Activated T-helper 1 cell treated with anti-CD3 and anti-CD28 coated beads, Interleukin-2, amount 50 U/mL, for 16 hours (primary cell): Measurements from ENCODE around the gene FRMD3.

Experiments used
- DNase-seq, 2 donors: peaks; one replicate each; pipeline ENCODE4 v3.0.0-alpha.2; 2020; ENCODE audit warnings: low read depth in 1 of 2, low spot score in 1 of 2

FRMD3 gene

GRCh38 chr9:83196946-83197345 lies 341.3 kb downstream of the FRMD3 start:
- DNase-seq: no peak
